Measurements from ENCODE around the gene PCNX4. TPM values are rescaled to one million over a fixed set of nuclear protein-coding genes. Genes with fewer than 3 reads are reported as not detected.

PCNX4 gene
- total RNA-seq, 1 experiment from 2014 or later: 117 TPM

DNA sequence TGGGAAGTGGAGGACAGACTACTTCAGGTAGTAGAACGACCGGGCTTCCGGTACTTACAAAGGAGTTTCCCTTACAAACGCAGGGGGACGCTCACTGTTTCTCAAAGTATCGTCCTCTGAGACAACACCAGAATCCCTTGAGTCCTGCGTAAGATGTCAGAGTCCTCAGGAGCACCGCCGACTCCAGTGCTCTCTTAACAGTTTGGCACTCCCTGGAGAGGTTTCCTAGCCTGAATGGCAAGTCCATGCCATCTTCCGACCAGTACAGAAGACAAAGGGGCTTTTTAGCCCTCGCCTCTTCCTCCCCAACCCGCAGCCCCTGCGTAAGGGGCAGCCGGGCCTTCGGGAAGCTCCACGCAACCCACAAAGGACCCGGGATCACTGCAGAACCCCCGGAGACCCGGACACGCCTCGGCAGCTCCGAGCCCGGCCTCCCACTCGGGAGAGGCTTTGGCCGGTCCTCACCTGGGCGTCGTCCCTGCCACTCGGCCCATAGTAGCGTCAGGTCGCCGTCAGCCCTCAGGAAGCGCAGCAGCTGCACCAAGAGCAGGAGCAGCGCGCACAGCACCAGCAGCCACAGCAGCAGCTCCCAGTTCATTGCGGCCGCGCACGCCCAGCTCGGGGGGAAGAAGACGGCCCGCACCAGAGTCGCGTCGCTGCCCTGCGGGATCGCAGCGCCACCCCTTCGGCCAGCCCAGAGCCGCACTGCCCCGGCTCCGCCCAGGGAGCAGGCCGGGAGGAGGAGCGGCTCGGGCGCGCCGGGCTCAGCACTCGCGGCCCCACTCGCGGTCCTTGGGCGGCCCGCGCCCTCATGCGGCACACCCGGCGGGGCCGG, 73.2 kb downstream of the PCNX4 start, which contains the start of gene DHRS7:
Gene DHRS7 (minus strand): TSS at position 687 of the 835 bp plus-strand sequence. CDS start 89 bp downstream, at position 598.
- CTCF ChIA-PET: interaction anchor here (0.5 to 2.8 kb wide), 5 partner anchors 15 to 324 kb away, joined by 3 to 18 read pairs (median 6); no protein-coding TSS in a partner anchor
- H4K20me1 ChIP-seq (ENCODE audit: low read length): no peaks in the 10 kb centered on the region

DNA sequence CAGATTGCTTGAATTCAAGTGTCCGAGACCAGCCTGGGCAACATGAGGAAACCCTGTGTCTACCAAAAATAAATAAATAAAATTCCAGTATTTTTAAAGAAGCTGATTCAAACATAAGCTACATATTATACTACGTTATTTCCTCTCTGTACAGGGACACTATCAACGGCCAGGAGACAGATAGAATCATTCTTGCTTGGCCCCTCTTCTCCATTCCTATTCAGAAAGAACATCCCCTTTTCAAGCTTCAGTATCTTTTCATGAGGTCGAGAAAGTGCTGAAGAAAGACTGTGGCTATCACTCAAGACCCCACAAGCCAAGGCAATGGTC, 73.8 kb downstream of the PCNX4 start:
- Histone ChIP-seq H3K27me3 (ENCODE audit: low read length) (no peaks in the 10 kb centered on the region), H3K27ac (ENCODE audit: low read length) (peak overlapping the region; percentile 0; the same call in 1 of the 2 replicates), H4K20me1 (ENCODE audit: low read length) (no peaks in the 10 kb centered on the region), H3K4me3 (ENCODE audit: low read length) (peak overlapping the region; percentile 75), H3K36me3 (ENCODE audit: low read depth, low read length) (no peaks in the 10 kb centered on the region), H3K9me2 (replicated peaks; ENCODE audit: low read length) (no peaks in the 10 kb centered on the region), H3K4me2 (ENCODE audit: low read length) (peak overlapping the region; percentile 82), H3K9ac (ENCODE audit: low read length) (peak overlapping the region; percentile 72), H3K79me2 (ENCODE audit: low read length) (peaks cover 37% of the 10 kb centered on the region), H2AFZ (ENCODE audit: low read length) (peak overlapping the region; percentile 84), H3K9me3 (ENCODE audit: low read length) (no peaks in the 10 kb centered on the region), H3F3A (ENCODE audit: low read length, unreplicated experiment) (no peaks in the 10 kb centered on the region), H3K4me1 (ENCODE audit: insufficient read depth, low read length) (peaks cover 32% of the 10 kb centered on the region)
- TF ChIP-seq EZH2phosphoT487 (IDR thresholded peaks at IDR 0.05; ENCODE audit: borderline replicate concordance, low read length) (peak; percentile 9; the same call in 1 of the 2 replicates), EZH2 (IDR thresholded peaks at IDR 0.05; ENCODE audit: low read length, unreplicated experiment) (no peak)
- ATAC-seq (no peak), DNase-seq (no peak)
- ChIA-PET POLR2A (ENCODE audit: unreplicated experiment) (interaction anchor here (0.6 to 1.0 kb wide), 4 partner anchors 73 to 681 kb away, joined by 3 to 6 read pairs (median 3); partner anchors contain the start of genes JKAMP, L3HYPDH and PCNX4), CTCF (interaction anchor here (0.6 to 2.8 kb wide), 5 partner anchors 15 to 201 kb away, joined by 3 to 18 read pairs (median 6); no protein-coding TSS in a partner anchor)
- no TSS peak for BruUV-seq (replicated peaks)
- intact Hi-C loops (cut with micrococcal nuclease): loop anchor here (1.0 to 5.0 kb wide), 6 partner anchors 14 to 218 kb away; no protein-coding TSS in a partner anchor

More for the DNA sequence above, 73.2 kb downstream of the PCNX4 start, which contains the start of gene DHRS7:
- ATAC-seq (peak; percentile 95), DNase-seq (peak; percentile 99)
- H3K36me3 ChIP-seq (ENCODE audit: low read depth, low read length): no peaks in the 10 kb centered on the region
- H3K4me2 ChIP-seq (ENCODE audit: low read length): peak within 1 kb of the TSS; percentile 82
- no peaks in the 10 kb centered on the region for H3K27me3 ChIP-seq (ENCODE audit: low read length)
- peak within 1 kb of the TSS; percentile 61 for H3K27ac ChIP-seq (ENCODE audit: low read length)
- POLR2A ChIA-PET (ENCODE audit: unreplicated experiment): interaction anchor here (0.5 to 1.0 kb wide), 5 partner anchors 73 to 680 kb away, joined by 3 to 6 read pairs (median 3); partner anchors contain the start of genes JKAMP, L3HYPDH, PCNX4 and PPM1A
- intact Hi-C loops (cut with micrococcal nuclease): loop anchor here (1.0 to 5.0 kb wide), 8 partner anchors 13 to 218 kb away; no protein-coding TSS in a partner anchor
- peaks cover 34% of the 10 kb centered on the region for H3K4me1 ChIP-seq (ENCODE audit: insufficient read depth, low read length)
- H3K79me2 ChIP-seq (ENCODE audit: low read length): peaks cover 37% of the 10 kb centered on the region
- TF ChIP-seq EZH2phosphoT487 (IDR thresholded peaks at IDR 0.05; ENCODE audit: borderline replicate concordance, low read length) (peak; percentile 82), EZH2 (IDR thresholded peaks at IDR 0.05; ENCODE audit: low read length, unreplicated experiment) (no peak), CTCF (conservative IDR thresholded peaks at IDR 0.05; ENCODE audit: low read depth, low read length) (peak; percentile 85)
- BruUV-seq (replicated peaks): TSS peak; percentile 69
- no peaks in the 10 kb centered on the region for H3K9me2 ChIP-seq (replicated peaks; ENCODE audit: low read length)
- no peaks in the 10 kb centered on the region for H3K9me3 ChIP-seq (ENCODE audit: low read length)
- peak within 1 kb of the TSS; percentile 84 for H2AFZ ChIP-seq (ENCODE audit: low read length)
- peak within 1 kb of the TSS; percentile 75 for H3K4me3 ChIP-seq (ENCODE audit: low read length)
- H3K9ac ChIP-seq (ENCODE audit: low read length): peak within 1 kb of the TSS; percentile 72
- H3F3A ChIP-seq (ENCODE audit: low read length, unreplicated experiment): no peaks in the 10 kb centered on the region

GRCh38 chr14:60166142-60166541, 74.4 kb downstream of the PCNX4 start:
- Histone ChIP-seq H4K20me1 (ENCODE audit: low read length) (no peaks in the 10 kb centered on the region), H3K79me2 (ENCODE audit: low read length) (peaks cover 32% of the 10 kb centered on the region), H3K4me2 (ENCODE audit: low read length) (peak overlapping the region; percentile 82), H3F3A (ENCODE audit: low read length, unreplicated experiment) (no peaks in the 10 kb centered on the region), H3K9ac (ENCODE audit: low read length) (no peak overlapping the region), H3K9me2 (replicated peaks; ENCODE audit: low read length) (no peaks in the 10 kb centered on the region), H3K27me3 (ENCODE audit: low read length) (no peaks in the 10 kb centered on the region), H3K9me3 (ENCODE audit: low read length) (no peaks in the 10 kb centered on the region), H3K4me1 (ENCODE audit: insufficient read depth, low read length) (peaks cover 25% of the 10 kb centered on the region), H2AFZ (ENCODE audit: low read length) (peak overlapping the region; percentile 84), H3K4me3 (ENCODE audit: low read length) (peak overlapping the region; percentile 75; the same call in 1 of the 2 replicates), H3K27ac (ENCODE audit: low read length) (no peak overlapping the region), H3K36me3 (ENCODE audit: low read depth, low read length) (no peaks in the 10 kb centered on the region)
- CTCF ChIA-PET: interaction anchor here (0.6 to 2.8 kb wide), 6 partner anchors 14 to 202 kb away, joined by 3 to 18 read pairs (median 6); no protein-coding TSS in a partner anchor
- ATAC-seq (no peak), DNase-seq (no peak)
- intact Hi-C loops (cut with micrococcal nuclease): loop anchor here (5.0 kb wide), 1 partner anchor 219 kb away; no protein-coding TSS in a partner anchor
- POLR2A ChIA-PET (ENCODE audit: unreplicated experiment): interaction anchor here (0.6 to 1.0 kb wide), 2 partner anchors 123 to 682 kb away, joined by 3 read pairs; partner anchors contain the start of genes JKAMP and L3HYPDH
- BruUV-seq (replicated peaks): no TSS peak
- TF ChIP-seq CTCF (conservative IDR thresholded peaks at IDR 0.05; ENCODE audit: low read depth, low read length) (no peak), EZH2 (IDR thresholded peaks at IDR 0.05; ENCODE audit: low read length, unreplicated experiment) (no peak), EZH2phosphoT487 (IDR thresholded peaks at IDR 0.05; ENCODE audit: borderline replicate concordance, low read length) (no peak)

Data from PC-3 (cell line).